Body of pancreas (tissue), 4 donors: ENCODE measurements around the gene CCDC106. TPM values are rescaled to one million over a fixed set of nuclear protein-coding genes. Genes with fewer than 3 reads are reported as not detected.

Experiments
- ATAC-seq: fragments of 150-250 bp; one replicate; pipeline ENCODE4 v1.9.1; 2016
- DNase-seq, 4 donors: peaks; one replicate each; pipeline ENCODE4 v3.0.0-alpha.2; 2019
- H3K27ac ChIP-seq, 4 donors: fragments of 200-600 bp; sonication (generic); 1 replicate in 3 of 4; 2 replicates in 1 of 4; pipeline versions ENCODE4 v1.5.1 to v1.6.1; 2016 to 2019; ENCODE audit warnings: mild to moderate bottlenecking in 1 of 4, mixed read lengths in 1 of 4, moderate library complexity in 1 of 4
- H3K27me3 ChIP-seq, 2 donors: fragments of 200-600 bp; sonication (generic); one replicate each; pipeline ENCODE4 v1.6.0; 2016; ENCODE audit warnings: mild to moderate bottlenecking in 1 of 2
- H3K36me3 ChIP-seq, 2 donors: fragments of 200-600 bp; sonication (generic); replicated peaks in 1 of 2; 2 replicates each; pipeline ENCODE4 v1.5.1; 2016; ENCODE audit warnings: low read depth in 2 of 2; ENCODE audit not compliant: insufficient read depth in 1 of 2
- H3K4me1 ChIP-seq: fragments of 200-600 bp; sonication (generic); one replicate; pipeline ENCODE4 v1.6.0; 2016
- H3K4me3 ChIP-seq, 2 donors: fragments of 200-600 bp; sonication (generic); 1 replicate in 1 of 2; 2 replicates in 1 of 2; pipeline ENCODE4 v1.5.1; 2016 to 2019
- H3K9me3 ChIP-seq, 3 donors: fragments of 200-600 bp; sonication (generic); 1 replicate in 2 of 3; 2 replicates in 1 of 3; pipeline ENCODE4 v1.5.1; 2016
- POLR2A ChIP-seq, 3 donors: fragments of 450-650 bp; IDR thresholded peaks; one replicate each; pipeline ENCODE4 v1.6.1; 2016; ENCODE audit warnings: antibody characterized with exemption in 3 of 3, mild to moderate bottlenecking in 2 of 3
- WGBS, 2 donors: methylation state at CpG; one replicate each; pipeline ENCODE4 v1.1.5; 2017; 5-methylcytosine and 5-hydroxymethylcytosine counted together
- intact Hi-C: fragments of 100-400 bp; cut with DNase I; formaldehyde crosslinking; loops from one replicate; pipeline ENCODE4 v1.15.1; 2023
- total RNA-seq, 2 donors: library from RNA; depleted of rRNA; stranded (reverse); fragments of >200 nt; gene quantifications; one replicate each; pipeline ENCODE4 v1.1.0, GENCODE V29; 2016
- TF ChIP-seq, protein P1 (sequence below), 7 experiments: fragments of 450-650 bp in 4 of 7; fragments of 200-600 bp in 3 of 7; sonication (generic) in 3 of 7; IDR thresholded peaks; one replicate each; pipeline ENCODE4 v1.5.1; 2016 to 2019; ENCODE audit warnings: antibody characterized with exemption in 7 of 7

CCDC106 gene
- total RNA-seq, 2 donors from 2014 or later = 5.9 to 15.0 TPM

GRCh38 chr19:55637534-55637933, 10.5 kb upstream of the CCDC106 start:
- no peaks in the 10 kb centered on the region for H3K9me3 ChIP-seq
- intact Hi-C loops = no loop called here

DNA sequence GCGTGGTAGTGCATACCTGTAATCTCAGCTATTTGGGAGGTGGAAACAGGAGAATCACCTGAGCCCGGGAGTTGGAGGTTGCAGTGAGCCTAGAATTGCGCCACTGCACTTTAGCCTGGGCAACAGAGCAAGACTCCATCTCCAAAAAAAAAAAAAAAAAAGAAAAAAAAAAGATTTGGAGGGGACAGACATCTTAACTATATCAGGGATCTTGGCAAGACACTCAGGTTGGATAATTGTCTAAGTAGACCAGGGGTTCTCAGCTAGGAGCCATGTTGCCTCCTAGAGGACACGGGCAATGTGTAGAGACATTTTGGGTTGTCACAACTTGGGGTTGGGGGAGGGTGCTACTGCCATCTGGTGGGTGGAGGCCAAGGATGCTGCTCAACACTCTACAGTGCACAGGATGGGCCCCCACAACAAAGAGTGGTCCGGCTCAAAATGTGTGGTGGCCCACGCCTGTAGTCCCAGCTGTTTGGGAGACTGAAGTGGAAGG, 9.1 kb upstream of the CCDC106 start:
- Histone ChIP-seq H3K36me3 (no peaks in the 10 kb centered on the region), H3K9me3 (no peaks in the 10 kb centered on the region), H3K4me1 (peaks cover 76% of the 10 kb centered on the region), H3K27ac (peak overlapping the region in 1 of 4 donors; percentile 27), H3K27me3 (no peaks in the 10 kb centered on the region), H3K4me3 (no peak overlapping the region)
- intact Hi-C loops = no loop called here
- no peak for ATAC-seq
- 72 to 86% methylated on average over 6 of the region's 6 CpGs for WGBS, 2 donors
- no peak for DNase-seq
- TF ChIP-seq, protein P1, sequence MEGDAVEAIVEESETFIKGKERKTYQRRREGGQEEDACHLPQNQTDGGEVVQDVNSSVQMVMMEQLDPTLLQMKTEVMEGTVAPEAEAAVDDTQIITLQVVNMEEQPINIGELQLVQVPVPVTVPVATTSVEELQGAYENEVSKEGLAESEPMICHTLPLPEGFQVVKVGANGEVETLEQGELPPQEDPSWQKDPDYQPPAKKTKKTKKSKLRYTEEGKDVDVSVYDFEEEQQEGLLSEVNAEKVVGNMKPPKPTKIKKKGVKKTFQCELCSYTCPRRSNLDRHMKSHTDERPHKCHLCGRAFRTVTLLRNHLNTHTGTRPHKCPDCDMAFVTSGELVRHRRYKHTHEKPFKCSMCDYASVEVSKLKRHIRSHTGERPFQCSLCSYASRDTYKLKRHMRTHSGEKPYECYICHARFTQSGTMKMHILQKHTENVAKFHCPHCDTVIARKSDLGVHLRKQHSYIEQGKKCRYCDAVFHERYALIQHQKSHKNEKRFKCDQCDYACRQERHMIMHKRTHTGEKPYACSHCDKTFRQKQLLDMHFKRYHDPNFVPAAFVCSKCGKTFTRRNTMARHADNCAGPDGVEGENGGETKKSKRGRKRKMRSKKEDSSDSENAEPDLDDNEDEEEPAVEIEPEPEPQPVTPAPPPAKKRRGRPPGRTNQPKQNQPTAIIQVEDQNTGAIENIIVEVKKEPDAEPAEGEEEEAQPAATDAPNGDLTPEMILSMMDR (IDR thresholded peaks at IDR 0.05) = peak in 4 of 7 experiments; percentile 14 to 39 (median 27)
- no peak for TF ChIP-seq POLR2A (IDR thresholded peaks at IDR 0.05)

More at GRCh38 chr19:55637534-55637933, 10.5 kb upstream of the CCDC106 start:
- ATAC-seq = no peak
- H3K4me1 ChIP-seq = peaks cover 68% of the 10 kb centered on the region
- H3K36me3 ChIP-seq = no peaks in the 10 kb centered on the region
- TF ChIP-seq, protein P1 (IDR thresholded peaks at IDR 0.05) = no peak
- no peak for TF ChIP-seq POLR2A (IDR thresholded peaks at IDR 0.05)
- 70 to 80% methylated on average over 11 of the region's 11 CpGs for WGBS, 2 donors
- no peak overlapping the region for H3K27ac ChIP-seq
- no peak overlapping the region for H3K4me3 ChIP-seq
- no peak for DNase-seq
- H3K27me3 ChIP-seq = no peaks in the 10 kb centered on the region

DNA sequence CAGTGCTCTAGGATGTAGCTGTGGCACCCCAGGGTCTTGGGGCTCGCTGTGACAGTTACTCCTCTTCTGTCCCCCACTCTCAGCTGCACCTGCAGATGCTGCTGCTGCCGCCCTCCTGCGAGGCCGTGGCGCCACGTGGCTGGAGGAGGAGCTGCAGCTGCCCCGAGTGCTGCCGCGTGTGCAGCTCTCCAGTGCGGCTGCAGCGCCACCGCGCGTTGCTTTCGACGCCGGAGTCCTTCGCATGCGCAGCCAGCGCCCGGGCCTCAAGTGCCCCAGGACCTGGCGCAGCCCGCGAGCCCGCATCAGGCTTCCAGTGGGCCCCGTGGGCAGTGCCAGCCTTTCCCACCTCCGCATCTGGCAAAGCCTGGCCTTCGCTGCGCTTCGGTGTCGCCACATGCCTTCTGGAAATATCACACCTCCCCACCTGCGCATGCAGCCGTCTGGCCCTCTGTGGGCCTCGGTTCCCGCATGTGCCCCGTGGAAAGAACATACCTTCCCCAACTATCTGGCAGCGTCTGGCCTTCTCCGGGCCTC, 7.9 kb upstream of the CCDC106 start:
- DNase-seq (peak; percentile 60 to 65 (median 64)), ATAC-seq (peak; percentile 13)
- peak in 1 of 3 donors; percentile 48 for TF ChIP-seq POLR2A (IDR thresholded peaks at IDR 0.05)
- TF ChIP-seq, protein P1 (IDR thresholded peaks at IDR 0.05) = peak in 6 of 7 experiments; percentile 13 to 49 (median 45)
- WGBS, 2 donors = 14 to 42% methylated on average over 2 to 37 of the region's 38 CpGs
- no peaks in the 10 kb centered on the region for H3K27me3 ChIP-seq
- no peak overlapping the region for H3K4me3 ChIP-seq
- H3K36me3 ChIP-seq = no peaks in the 10 kb centered on the region
- H3K9me3 ChIP-seq = no peaks in the 10 kb centered on the region
- intact Hi-C loops = no loop called here
- peaks cover 82% of the 10 kb centered on the region for H3K4me1 ChIP-seq
- peak overlapping the region; percentile 79 to 94 (median 92) for H3K27ac ChIP-seq

DNA sequence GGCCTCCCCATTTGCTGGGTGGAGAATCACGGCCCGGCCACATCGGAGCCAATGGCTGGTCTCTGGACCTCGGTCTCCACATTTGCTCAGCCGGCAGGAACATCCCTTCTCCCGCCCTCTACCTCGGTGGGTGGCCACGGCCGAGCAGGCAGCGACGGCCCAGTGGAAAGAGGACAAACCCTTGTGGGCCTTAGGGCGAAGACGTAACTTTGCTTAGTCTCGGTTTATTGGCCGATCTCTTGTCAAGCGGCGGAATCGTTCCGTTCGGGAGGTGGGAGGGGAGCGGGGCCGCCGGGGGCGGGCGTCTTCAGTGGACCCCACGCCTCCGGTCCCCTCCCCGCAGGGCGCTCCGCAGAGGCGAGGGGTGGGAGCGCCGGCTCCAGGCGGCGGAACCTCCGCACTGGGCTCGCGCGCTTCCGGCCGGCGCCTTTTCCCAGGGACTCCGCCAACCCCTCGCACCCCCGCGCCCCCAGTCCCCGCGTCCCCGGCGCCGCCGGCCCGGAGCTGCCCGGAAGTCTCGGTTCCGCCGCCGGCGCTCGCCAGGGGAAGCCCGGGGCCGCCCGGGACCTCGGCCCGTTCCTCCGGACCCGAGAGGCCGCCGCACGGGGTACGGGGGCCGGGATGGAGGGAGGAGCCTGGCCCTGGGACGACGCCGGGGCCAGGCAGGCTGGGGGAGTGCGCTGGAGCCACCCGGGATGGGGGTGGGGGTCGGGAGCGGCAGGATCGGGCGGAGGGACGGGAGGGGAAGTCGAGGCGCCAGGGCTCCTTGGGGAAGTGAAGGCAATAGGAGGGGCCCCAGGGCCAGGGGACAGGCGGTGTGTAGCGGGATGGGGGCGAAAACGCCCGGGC, 7.2 kb upstream of the CCDC106 start, which contains the start of gene ZNF580:
TSS of gene ZNF580 (plus strand) at position 426 of the 849 bp plus-strand sequence. CDS start 1,507 bp downstream, outside the sequence.
- peak; percentile 10 to 41 (median 34) for TF ChIP-seq POLR2A (IDR thresholded peaks at IDR 0.05)
- TF ChIP-seq, protein P1 (IDR thresholded peaks at IDR 0.05) = no peak

More for the DNA sequence above, 7.2 kb upstream of the CCDC106 start, which contains the start of gene ZNF580:
- peak; percentile 53 to 69 (median 64) for DNase-seq
- Histone ChIP-seq H3K27ac (peak within 1 kb of the TSS; percentile 79 to 94 (median 92)), H3K4me3 (peak within 1 kb of the TSS; percentile 82 to 92), H3K4me1 (peaks cover 79% of the 10 kb centered on the region), H3K36me3 (no peaks in the 10 kb centered on the region), H3K9me3 (no peaks in the 10 kb centered on the region), H3K27me3 (no peaks in the 10 kb centered on the region)
- WGBS, 2 donors = 0% methylated on average over 14 to 82 of the region's 89 CpGs
- peak; percentile 67 for ATAC-seq
- intact Hi-C loops = no loop called here
